Neural progenitor cell (in vitro differentiated cells): ENCODE data around the gene UQCRH. TPM values are rescaled to one million over a fixed set of nuclear protein-coding genes. Genes with fewer than 3 reads are reported as not detected.
A peak's percentile ranks its signal among the peaks of the same experiment; 100 is the strongest.

Source experiments
- DNase-seq: peaks from one replicate; pipeline ENCODE4 v3.0.0-alpha.2; 2016; ENCODE audit warnings: low spot score
- H2AFZ ChIP-seq: fragments of 200-600 bp; sonication (generic); replicated peaks from 2 replicates; pipeline ENCODE4 v1.6.1; 2016; ENCODE audit warnings: antibody characterized with exemption
- H3F3A ChIP-seq: fragments of 200-600 bp; sonication (generic); 2 replicates; pipeline ENCODE4 v1.6.1; 2016; ENCODE audit warnings: antibody characterized with exemption, low read depth
- H3K27ac ChIP-seq: fragments of 200-600 bp; sonication (generic); 2 replicates; pipeline ENCODE4 v1.5.1; 2016; ENCODE audit warnings: mild to moderate bottlenecking
- H3K27me3 ChIP-seq: fragments of 200-600 bp; sonication (generic); 2 replicates; pipeline ENCODE4 v1.6.1; 2016; ENCODE audit warnings: mild to moderate bottlenecking, moderate library complexity
- H3K36me3 ChIP-seq: fragments of 200-600 bp; sonication (generic); 2 replicates; pipeline ENCODE4 v1.5.1; 2016
- H3K4me1 ChIP-seq: fragments of 200-600 bp; sonication (generic); 2 replicates; pipeline ENCODE4 v1.6.1; 2016; ENCODE audit warnings: mixed run types
- H3K4me2 ChIP-seq: fragments of 200-600 bp; sonication (generic); 2 replicates; pipeline ENCODE4 v1.6.1; 2016
- H3K4me3 ChIP-seq: fragments of 200-600 bp; sonication (generic); 2 replicates; pipeline ENCODE4 v1.5.1; 2016
- H3K79me2 ChIP-seq: fragments of 200-600 bp; sonication (generic); 2 replicates; pipeline ENCODE4 v1.6.1; 2016; ENCODE audit warnings: low read depth
- H3K9ac ChIP-seq: fragments of 200-600 bp; sonication (generic); 2 replicates; pipeline ENCODE4 v1.6.1; 2016
- H3K9me3 ChIP-seq: fragments of 200-600 bp; sonication (generic); 2 replicates; pipeline ENCODE4 v1.5.1; 2016; ENCODE audit warnings: low read depth
- H4K20me1 ChIP-seq: fragments of 200-600 bp; sonication (generic); 2 replicates; pipeline ENCODE4 v1.6.1; 2016; ENCODE audit warnings: low read depth
- H3K27ac Mint-ChIP-seq: 3 replicates; pipeline ENCODE4 v1.8.0; 2021; ENCODE audit warnings: mixed read lengths
- H3K27me3 Mint-ChIP-seq: 2 replicates; pipeline ENCODE4 v1.8.0; 2022; ENCODE audit warnings: low read depth, mild to moderate bottlenecking, inconsistent platforms, moderate library complexity, mixed read lengths; ENCODE audit not compliant: insufficient read depth
- H3K36me3 Mint-ChIP-seq: 3 replicates; pipeline ENCODE4 v1.8.0; 2021; ENCODE audit warnings: mixed read lengths
- H3K4me1 Mint-ChIP-seq: 3 replicates; pipeline ENCODE4 v1.8.0; 2021; ENCODE audit warnings: mixed read lengths
- H3K4me3 Mint-ChIP-seq: 3 replicates; pipeline ENCODE4 v1.8.0; 2021; ENCODE audit warnings: mild to moderate bottlenecking, moderate library complexity, mixed read lengths
- H3K9me3 Mint-ChIP-seq: 3 replicates; pipeline ENCODE4 v1.8.0; 2020; ENCODE audit warnings: mixed read lengths
- EZH2 ChIP-seq: fragments of 200-600 bp; sonication (generic); IDR thresholded peaks from 2 replicates; pipeline ENCODE4 v1.6.1; 2017; ENCODE audit warnings: antibody characterized with exemption, mild to moderate bottlenecking, moderate library complexity
- EZH2phosphoT487 ChIP-seq: fragments of 200-600 bp; sonication (generic); IDR thresholded peaks from 2 replicates; pipeline ENCODE4 v1.6.1; 2017; ENCODE audit warnings: antibody characterized with exemption
- total RNA-seq: library from RNA; depleted of rRNA; stranded (reverse); fragments of >200 nt; gene quantifications from 2 replicates; pipeline ENCODE4 v1.2.3, GENCODE V29; 2015; ENCODE audit warnings: low replicate concordance
- TF ChIP-seq, protein P1 (sequence below): fragments of 200-600 bp; sonication (generic); IDR thresholded peaks from 2 replicates; pipeline ENCODE4 v1.5.1; 2017; ENCODE audit warnings: antibody characterized with exemption, mild to moderate bottlenecking

The UQCRH gene
- total RNA-seq, 1 donor from 2014 or later, result 872 TPM

DNA sequence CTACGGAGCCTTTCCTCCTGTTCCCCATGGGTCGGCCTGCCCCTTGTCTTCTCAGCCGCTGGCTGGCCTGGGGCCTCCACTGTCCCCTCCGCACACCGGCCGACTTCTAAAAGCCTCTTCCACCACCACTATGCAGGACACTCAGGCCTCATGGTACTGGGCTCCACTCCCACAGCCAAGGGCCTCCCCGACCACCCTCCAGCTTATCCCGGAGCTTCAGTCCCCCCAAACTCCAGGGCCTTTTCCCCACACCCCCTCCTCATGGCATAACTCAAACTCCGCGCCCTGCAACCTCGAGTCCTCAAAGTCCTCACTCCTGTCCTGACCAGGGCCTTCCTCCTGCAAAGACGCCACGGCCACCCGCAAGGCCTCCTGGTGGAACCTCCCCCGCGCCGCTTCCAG lies 2.1 kb upstream of the UQCRH start:
- H2AFZ ChIP-seq, result no peak overlapping the region

DNA sequence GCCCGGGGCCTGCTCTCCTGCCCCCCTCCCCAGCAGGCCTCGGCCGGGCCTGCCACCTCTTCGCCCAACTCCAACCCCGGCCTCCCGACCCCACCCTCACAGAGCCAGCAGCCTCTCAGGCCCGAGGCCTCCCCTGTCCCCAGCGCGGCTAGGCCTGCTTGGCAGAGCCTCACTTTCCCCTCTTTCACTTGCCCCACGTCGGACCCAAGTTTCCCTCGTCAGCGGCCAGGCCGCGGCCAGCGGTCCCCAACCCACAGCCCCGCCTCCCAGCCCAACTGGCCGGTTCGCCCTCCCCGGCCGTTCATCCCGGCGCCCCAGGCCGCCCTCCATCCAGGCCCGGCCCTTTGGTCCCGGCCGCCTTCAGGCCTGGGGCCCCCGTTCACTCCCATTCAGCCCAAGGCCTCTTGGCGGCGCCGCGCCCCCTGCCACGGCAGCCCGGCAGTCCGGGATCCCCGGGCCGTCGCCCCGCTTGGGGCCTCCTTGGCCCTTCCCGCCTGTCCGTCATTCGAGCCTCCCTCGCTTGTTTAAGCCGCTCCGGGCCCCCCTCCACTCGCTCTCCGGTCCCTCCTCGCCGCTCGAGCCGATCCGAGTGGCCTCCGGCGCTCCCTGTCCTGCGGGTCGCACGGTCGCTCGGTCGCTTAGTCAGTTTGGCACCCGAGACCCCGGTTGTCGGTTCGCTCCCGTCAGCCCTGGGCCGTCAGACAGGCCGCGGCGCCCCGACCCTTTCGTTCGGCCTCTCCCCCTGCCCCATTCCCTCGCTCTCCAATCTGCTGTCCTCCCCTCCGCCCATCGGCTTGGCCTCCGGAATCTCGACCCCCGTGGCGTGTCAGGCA lies 1.5 kb upstream of the UQCRH start:
- peak overlapping the region; percentile 81 for H3K4me3 ChIP-seq
- Mint-ChIP-seq H3K4me1 (peaks cover 33% of the 10 kb centered on the region), H3K27me3 (peaks cover 5% of the 10 kb centered on the region), H3K4me3 (peak overlapping the region; percentile 100), H3K36me3 (peaks cover 17% of the 10 kb centered on the region), H3K9me3 (no peaks in the 10 kb centered on the region), H3K27ac (peak overlapping the region; percentile 99)
- peaks cover 27% of the 10 kb centered on the region for H3F3A ChIP-seq
- peaks cover 26% of the 10 kb centered on the region for H3K4me1 ChIP-seq
- H3K9me3 ChIP-seq, result no peaks in the 10 kb centered on the region
- H3K79me2 ChIP-seq, result peaks cover 88% of the 10 kb centered on the region
- peak overlapping the region; percentile 90 for H3K9ac ChIP-seq
- H4K20me1 ChIP-seq, result peaks cover 34% of the 10 kb centered on the region
- H3K4me2 ChIP-seq, result peak overlapping the region; percentile 89
- DNase-seq, result peak; percentile 85
- peak overlapping the region; percentile 97 for H3K27ac ChIP-seq
- peaks cover 6% of the 10 kb centered on the region for H3K36me3 ChIP-seq
- no peak for TF ChIP-seq EZH2phosphoT487
- TF ChIP-seq EZH2, result no peak
- TF ChIP-seq, protein P1, sequence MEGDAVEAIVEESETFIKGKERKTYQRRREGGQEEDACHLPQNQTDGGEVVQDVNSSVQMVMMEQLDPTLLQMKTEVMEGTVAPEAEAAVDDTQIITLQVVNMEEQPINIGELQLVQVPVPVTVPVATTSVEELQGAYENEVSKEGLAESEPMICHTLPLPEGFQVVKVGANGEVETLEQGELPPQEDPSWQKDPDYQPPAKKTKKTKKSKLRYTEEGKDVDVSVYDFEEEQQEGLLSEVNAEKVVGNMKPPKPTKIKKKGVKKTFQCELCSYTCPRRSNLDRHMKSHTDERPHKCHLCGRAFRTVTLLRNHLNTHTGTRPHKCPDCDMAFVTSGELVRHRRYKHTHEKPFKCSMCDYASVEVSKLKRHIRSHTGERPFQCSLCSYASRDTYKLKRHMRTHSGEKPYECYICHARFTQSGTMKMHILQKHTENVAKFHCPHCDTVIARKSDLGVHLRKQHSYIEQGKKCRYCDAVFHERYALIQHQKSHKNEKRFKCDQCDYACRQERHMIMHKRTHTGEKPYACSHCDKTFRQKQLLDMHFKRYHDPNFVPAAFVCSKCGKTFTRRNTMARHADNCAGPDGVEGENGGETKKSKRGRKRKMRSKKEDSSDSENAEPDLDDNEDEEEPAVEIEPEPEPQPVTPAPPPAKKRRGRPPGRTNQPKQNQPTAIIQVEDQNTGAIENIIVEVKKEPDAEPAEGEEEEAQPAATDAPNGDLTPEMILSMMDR, result peak; percentile 45
- no peaks in the 10 kb centered on the region for H3K27me3 ChIP-seq
- no peak overlapping the region for H2AFZ ChIP-seq

More for the DNA sequence above, 2.1 kb upstream of the UQCRH start:
- peak overlapping the region; percentile 99 for H3K27ac Mint-ChIP-seq
- H3K4me3 Mint-ChIP-seq, result peak overlapping the region; percentile 100
- Histone ChIP-seq H3K27me3 (no peaks in the 10 kb centered on the region), H4K20me1 (peaks cover 28% of the 10 kb centered on the region), H3K4me3 (peak overlapping the region; percentile 81), H3F3A (peaks cover 27% of the 10 kb centered on the region), H3K79me2 (peaks cover 82% of the 10 kb centered on the region), H3K9ac (peak overlapping the region; percentile 90), H3K36me3 (peaks cover 6% of the 10 kb centered on the region), H3K27ac (peak overlapping the region; percentile 97), H3K4me2 (peak overlapping the region; percentile 89), H3K4me1 (peaks cover 26% of the 10 kb centered on the region), H3K9me3 (no peaks in the 10 kb centered on the region)
- H3K27me3 Mint-ChIP-seq, result peaks cover 5% of the 10 kb centered on the region
- H3K4me1 Mint-ChIP-seq, result peaks cover 33% of the 10 kb centered on the region
- H3K9me3 Mint-ChIP-seq, result no peaks in the 10 kb centered on the region
- peaks cover 24% of the 10 kb centered on the region for H3K36me3 Mint-ChIP-seq
- TF ChIP-seq EZH2 (no peak), EZH2phosphoT487 (no peak)
- TF ChIP-seq, protein P1, result no peak
- peak; percentile 31 for DNase-seq

DNA sequence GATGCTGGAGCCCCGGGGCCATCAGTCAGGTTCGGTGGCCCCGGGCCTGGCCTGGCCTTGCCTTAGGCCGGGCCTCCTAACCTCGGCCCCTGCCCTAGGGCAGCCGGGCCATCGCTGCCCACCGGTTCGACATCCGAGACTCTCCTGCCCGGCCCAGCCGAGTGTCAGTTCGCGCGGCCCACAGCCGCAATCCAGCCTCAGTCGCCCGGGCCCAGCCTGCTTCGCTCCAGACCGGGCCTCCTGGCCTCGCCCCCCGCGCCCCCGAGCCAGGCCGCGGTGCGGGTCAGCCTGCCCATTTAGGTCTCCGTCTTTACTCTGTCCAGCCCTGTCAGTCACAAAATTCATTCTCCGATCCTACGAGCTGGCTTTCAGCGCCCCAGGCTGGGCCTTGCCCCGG lies 859 bp upstream of the UQCRH start:
- H3K27me3 Mint-ChIP-seq, result peaks cover 5% of the 10 kb centered on the region
- H3K36me3 ChIP-seq, result peaks cover 5% of the 10 kb centered on the region
- H3K27me3 ChIP-seq, result no peaks in the 10 kb centered on the region
- peak overlapping the region; percentile 100 for H3K4me3 Mint-ChIP-seq
- H3K9me3 Mint-ChIP-seq, result no peaks in the 10 kb centered on the region
- H3K4me1 Mint-ChIP-seq, result peaks cover 37% of the 10 kb centered on the region
- DNase-seq, result peak; percentile 60
- peaks cover 27% of the 10 kb centered on the region for H3F3A ChIP-seq
- peak overlapping the region; percentile 89 for H3K4me2 ChIP-seq
- peak overlapping the region; percentile 97 for H3K27ac ChIP-seq
- peaks cover 94% of the 10 kb centered on the region for H3K79me2 ChIP-seq
- peak overlapping the region; percentile 96 for H3K27ac Mint-ChIP-seq
- peaks cover 40% of the 10 kb centered on the region for H4K20me1 ChIP-seq
- peak overlapping the region; percentile 81 for H3K4me3 ChIP-seq
- H3K36me3 Mint-ChIP-seq, result peaks cover 13% of the 10 kb centered on the region
- H3K9me3 ChIP-seq, result no peaks in the 10 kb centered on the region
- H3K9ac ChIP-seq, result peak overlapping the region; percentile 90
- H2AFZ ChIP-seq, result no peak overlapping the region
- H3K4me1 ChIP-seq, result peaks cover 26% of the 10 kb centered on the region
- TF ChIP-seq EZH2, result peak; percentile 44
- TF ChIP-seq, protein P1, result no peak
